Measurements from ENCODE around the gene DPM1. TPM values are rescaled to one million over a fixed set of nuclear protein-coding genes. Genes with fewer than 3 reads are reported as not detected.

Gene DPM1
- total and polyA plus RNA-seq, 12 donors: 29.4 to 52.8 (median 48.0) TPM

GRCh38 chr20:50992336-50992732, 34.0 kb upstream of the DPM1 start:
- ATAC-seq (no peak), DNase-seq (no peak)
- no peak for TF ChIP-seq CTCF (IDR thresholded peaks at IDR 0.05)
- Histone ChIP-seq H3K4me3 (no peak overlapping the region), H3K27ac (no peak overlapping the region), H3K27me3 (peaks cover 0 to 46% (median 28%) of the 10 kb centered on the region in 7 donors), H3K36me3 (no peaks in the 10 kb centered on the region), H3K4me1 (no peaks in the 10 kb centered on the region), H3K9me3 (no peaks in the 10 kb centered on the region)
- intact Hi-C loops (cut with DNase I): loop anchor here in 1 of 10 donors (5.0 kb wide), 1 partner anchor 330 kb away; no protein-coding TSS in a partner anchor
- 45 to 48% methylated on average over 4 of the region's 4 CpGs for WGBS, 2 donors

- Histone ChIP-seq H3K36me3 (no peaks in the 10 kb centered on the region), H3K4me1 (no peaks in the 10 kb centered on the region), H3K4me3 (no peak overlapping the region), H3K9me3 (no peaks in the 10 kb centered on the region), H3K27ac (no peak overlapping the region), H3K27me3 (peaks cover 0 to 49% (median 36%) of the 10 kb centered on the region in 7 donors)
- TF ChIP-seq CTCF (IDR thresholded peaks at IDR 0.05): no peak
- DNase-seq (no peak), ATAC-seq (no peak)
- intact Hi-C loops (cut with DNase I): loop anchor here in 1 of 10 donors (5.0 kb wide), 1 partner anchor 331 kb away; no protein-coding TSS in a partner anchor
- 82 to 84% methylated on average over 3 of the region's 3 CpGs for WGBS, 2 donors
Observed at GRCh38 chr20:50991076-50991475, 32.7 kb upstream of the DPM1 start.

GRCh38 chr20:50987493-50988210, 29.3 kb upstream of the DPM1 start:
- intact Hi-C loops (cut with DNase I): loop anchor here (1.0 to 10.0 kb wide), 9 partner anchors 317 to 1095 kb away; no protein-coding TSS in a partner anchor
- 15 to 18% methylated on average over 13 of the region's 13 CpGs for WGBS, 2 donors
- no peaks in the 10 kb centered on the region for H3K9me3 ChIP-seq
- TF ChIP-seq CTCF (IDR thresholded peaks at IDR 0.05): peak; percentile 76 to 90 (median 86)
- peak; percentile 83 to 92 (median 88) for ATAC-seq
- H3K4me1 ChIP-seq: no peaks in the 10 kb centered on the region
- H3K27me3 ChIP-seq: peaks cover 0 to 71% (median 55%) of the 10 kb centered on the region in 7 donors
- DNase-seq: peak; percentile 18 to 74
- no peaks in the 10 kb centered on the region for H3K36me3 ChIP-seq
- H3K4me3 ChIP-seq: no peak overlapping the region
- H3K27ac ChIP-seq: no peak overlapping the region

- 81 to 84% methylated on average over 2 of the region's 2 CpGs for WGBS, 2 donors
- H3K4me3 ChIP-seq: no peak overlapping the region
- peaks cover 0 to 16% (median 0%) of the 10 kb centered on the region in 9 donors for H3K4me1 ChIP-seq
- no peak for TF ChIP-seq CTCF (IDR thresholded peaks at IDR 0.05)
- no peaks in the 10 kb centered on the region for H3K36me3 ChIP-seq
- ATAC-seq (no peak), DNase-seq (no peak)
- H3K27me3 ChIP-seq: peaks cover 0 to 74% (median 54%) of the 10 kb centered on the region in 7 donors
- no peak overlapping the region for H3K27ac ChIP-seq
- no peaks in the 10 kb centered on the region for H3K9me3 ChIP-seq
- intact Hi-C loops (cut with DNase I): loop anchor here in 8 of 10 donors (10.0 kb wide), 3 partner anchors 611 to 651 kb away; no protein-coding TSS in a partner anchor
Observed at GRCh38 chr20:50983321-50983720, 25.0 kb upstream of the DPM1 start.
